Measurements from ENCODE around the gene ADAM12.
"Not testable (repeated sequence)": the region's sequence is repeated elsewhere in the genome, so short reads cannot be mapped to it uniquely, and the experiment has no call there.

The ADAM12 gene

GRCh38 chr10:126374435-126374834 lies 13.8 kb downstream of the ADAM12 start:
- DNase-seq (ENCODE audit: low read depth), result no peak

- peak; percentile 42 for DNase-seq (ENCODE audit: low read depth)
These were observed 14.3 kb downstream of the ADAM12 start for GRCh38 chr10:126373972-126374371.

- DNase-seq (ENCODE audit: low read depth), result no peak
These were observed 15.1 kb downstream of the ADAM12 start for GRCh38 chr10:126373147-126373546.

GRCh38 chr10:126372396-126372795 lies 15.9 kb downstream of the ADAM12 start:
- DNase-seq (ENCODE audit: low read depth), result no peak

GRCh38 chr10:126369125-126369710 lies 19.1 kb downstream of the ADAM12 start:
- no peak for DNase-seq (ENCODE audit: low read depth)

GRCh38 chr10:126357169-126357568 lies 31.1 kb downstream of the ADAM12 start:
- DNase-seq (ENCODE audit: low read depth), result no peak

GRCh38 chr10:126353666-126354065 lies 34.6 kb downstream of the ADAM12 start:
- DNase-seq (ENCODE audit: low read depth), result no peak

- no peak for DNase-seq (ENCODE audit: low read depth)
These were observed 35.8 kb downstream of the ADAM12 start for GRCh38 chr10:126352453-126352852.

GRCh38 chr10:126351021-126351420 lies 37.3 kb downstream of the ADAM12 start:
- no peak for DNase-seq (ENCODE audit: low read depth)

GRCh38 chr10:126350216-126350992 lies 37.9 kb downstream of the ADAM12 start:
- peak; percentile 59 for DNase-seq (ENCODE audit: low read depth)

GRCh38 chr10:126349676-126350075 lies 38.6 kb downstream of the ADAM12 start:
- DNase-seq (ENCODE audit: low read depth), result no peak

- DNase-seq (ENCODE audit: low read depth), result no peak
These were observed 39.2 kb downstream of the ADAM12 start for GRCh38 chr10:126349101-126349500.

- not testable (repeated sequence) for DNase-seq (ENCODE audit: low read depth)
These were observed 44.8 kb downstream of the ADAM12 start for GRCh38 chr10:126343496-126343895.

- no peak for DNase-seq (ENCODE audit: low read depth)
These were observed 45.6 kb downstream of the ADAM12 start for GRCh38 chr10:126342680-126343079.

GRCh38 chr10:126341491-126341890 lies 46.8 kb downstream of the ADAM12 start:
- no peak for DNase-seq (ENCODE audit: low read depth)

GRCh38 chr10:126337251-126337810 lies 50.9 kb downstream of the ADAM12 start:
- no peak for DNase-seq (ENCODE audit: low read depth)

GRCh38 chr10:126336801-126337200 lies 51.5 kb downstream of the ADAM12 start:
- DNase-seq (ENCODE audit: low read depth), result peak; percentile 18

- no peak for DNase-seq (ENCODE audit: low read depth)
These were observed 54.0 kb downstream of the ADAM12 start for GRCh38 chr10:126334272-126334671.

GRCh38 chr10:126332576-126332975 lies 55.7 kb downstream of the ADAM12 start:
- DNase-seq (ENCODE audit: low read depth), result no peak

GRCh38 chr10:126331101-126331500 lies 57.2 kb downstream of the ADAM12 start:
- DNase-seq (ENCODE audit: low read depth), result peak; percentile 17

GRCh38 chr10:126324826-126325225 lies 63.5 kb downstream of the ADAM12 start:
- DNase-seq (ENCODE audit: low read depth), result no peak

- no peak for DNase-seq (ENCODE audit: low read depth)
These were observed 66.8 kb downstream of the ADAM12 start for GRCh38 chr10:126321440-126321839.

GRCh38 chr10:126317751-126318150 lies 70.5 kb downstream of the ADAM12 start:
- no peak for DNase-seq (ENCODE audit: low read depth)

Measured in iris pigment epithelial cell (primary cell).